ENCODE data around the gene SNAP91. TPM values are rescaled to one million over a fixed set of nuclear protein-coding genes. Genes with fewer than 3 reads are reported as not detected.

SNAP91 gene
- total and polyA plus RNA-seq, 2 donors (not counting 3 experiments of a cell fraction or from before 2014, with no cell fraction given): 1.3 to 1.5 TPM

- dilution Hi-C loops (cut with MboI; ENCODE audit: extremely low pct_ligation_motif_present, low sequenced_read_pairs): no loop called here
Observed at GRCh38 chr6:83757021-83757420, 48.1 kb upstream of the SNAP91 start.

More at GRCh38 chr6:83757021-83757420, 48.1 kb upstream of the SNAP91 start:
- no peaks in the 10 kb centered on the region for H3K9me3 ChIP-seq (replicated peaks; ENCODE audit: control insufficient read depth, insufficient read depth, low read length)
- no peaks in the 10 kb centered on the region for H3K9me1 ChIP-seq (replicated peaks; ENCODE audit: control insufficient read depth, extremely low read depth, insufficient read depth, low read length)
- no peak overlapping the region for H3K9ac ChIP-seq (replicated peaks; ENCODE audit: extremely low read depth, insufficient read depth, low read length)
- H3K27ac ChIP-seq (ENCODE audit: insufficient read depth, low read depth, low read length): no peak overlapping the region
- ChIA-PET CTCF (interaction anchor here (1.8 kb wide), 1 partner anchor 142 kb away, joined by 5 read pairs; no protein-coding TSS in a partner anchor), POLR2A (no interaction called here)
- TF ChIP-seq EZH2 (IDR thresholded peaks at IDR 0.05; ENCODE audit: borderline replicate concordance, low read depth, low read length, severe bottlenecking): no peak
- TF ChIP-seq MAX (IDR thresholded peaks at IDR 0.05; ENCODE audit: insufficient read depth, insufficient read length): no peak
- TF ChIP-seq FOS (IDR thresholded peaks at IDR 0.05; ENCODE audit: borderline replicate concordance, insufficient read depth, low read length): no peak
- TF ChIP-seq MYC (IDR thresholded peaks at IDR 0.05; ENCODE audit: low read depth, low read length): no peak
- TF ChIP-seq POLR2A (IDR thresholded peaks at IDR 0.05; ENCODE audit: low read depth, low read length): no peak
- TF ChIP-seq CTCF (IDR thresholded peaks at IDR 0.05; ENCODE audit: extremely low read depth in 1 of 2, insufficient read depth in 1 of 2, low read depth in 1 of 2, low read length in 2 of 2): no peak
- TF ChIP-seq POLR2AphosphoS5 (IDR thresholded peaks at IDR 0.05; ENCODE audit: insufficient read depth, low read depth, low read length): no peak
- no peak for TF ChIP-seq JUN (IDR thresholded peaks at IDR 0.05; ENCODE audit: borderline replicate concordance, insufficient read depth, insufficient read length, low read depth)
- no peaks in the 10 kb centered on the region for H3K79me2 ChIP-seq (ENCODE audit: control insufficient read depth, insufficient read depth, low read length)
- DNase-seq (ENCODE audit: low read depth, low spot score) (no peak), FAIRE-seq (no peak)
- H4K20me1 ChIP-seq (replicated peaks; ENCODE audit: control insufficient read depth, extremely low read depth, insufficient read depth, low read length): no peaks in the 10 kb centered on the region
- no peaks in the 10 kb centered on the region for H3K4me1 ChIP-seq (ENCODE audit: control insufficient read depth, extremely low read depth, insufficient read depth, low read length)
- no peaks in the 10 kb centered on the region for H3K36me3 ChIP-seq (ENCODE audit: control insufficient read depth in 2 of 2, extremely low read depth in 1 of 2, insufficient read depth in 2 of 2, low read length in 2 of 2)
- H2AFZ ChIP-seq (ENCODE audit: low read depth, low read length): no peak overlapping the region
- H3K4me2 ChIP-seq (ENCODE audit: insufficient read depth, low read length): no peak overlapping the region
- intact Hi-C loops (cut with micrococcal nuclease): no loop called here
- no TSS peak for BruUV-seq (replicated peaks)
- H3K27me3 ChIP-seq (ENCODE audit: control insufficient read depth in 2 of 2, insufficient read depth in 2 of 2, low read length in 2 of 2): no peaks in the 10 kb centered on the region
- no peak overlapping the region for H3K4me3 ChIP-seq (replicated peaks in 1 of 3; ENCODE audit: insufficient read depth in 1 of 3, low read depth in 1 of 3, low read length in 3 of 3)
